ENCODE results near the gene TELO2. TPM values are rescaled to one million over a fixed set of nuclear protein-coding genes. Genes with fewer than 3 reads are reported as not detected.

Gene TELO2
- total RNA-seq, 4 donors from 2014 or later = 17.0 to 29.3 (median 21.4) TPM

GRCh38 chr16:1534021-1535020, 41.2 kb downstream of the TELO2 start:
- Histone ChIP-seq H3K36me3 (peaks cover under 1 to 29% (median 10%) of the 10 kb centered on the region in 3 donors), H3K27ac (peak overlapping the region; percentile 81 to 92 (median 88)), H3K4me3 (peak overlapping the region; percentile 43 to 73 (median 60)), H3K27me3 (no peaks in the 10 kb centered on the region), H3K9me3 (no peaks in the 10 kb centered on the region), H3K4me1 (peaks cover 31 to 78% (median 47%) of the 10 kb centered on the region in 3 donors)
- TF ChIP-seq CTCF (IDR thresholded peaks at IDR 0.05) (no peak), POLR2A (IDR thresholded peaks at IDR 0.05) (no peak)
- WGBS, 2 donors = 68 to 82% methylated on average over 9 to 10 of the region's 57 CpGs
- no peak for DNase-seq
- intact Hi-C loops (cut with DNase I) = no loop called here

- no peak for TF ChIP-seq POLR2A (IDR thresholded peaks at IDR 0.05)
- no peak for TF ChIP-seq CTCF (IDR thresholded peaks at IDR 0.05)
- intact Hi-C loops (cut with DNase I) = no loop called here
- 73 to 75% methylated on average over 18 to 24 of the region's 39 CpGs for WGBS, 2 donors
- peak overlapping the region; percentile 43 to 73 (median 60) for H3K4me3 ChIP-seq
- no peaks in the 10 kb centered on the region for H3K27me3 ChIP-seq
- peak overlapping the region; percentile 64 to 90 (median 84) for H3K27ac ChIP-seq
- peaks cover 7 to 41% (median 10%) of the 10 kb centered on the region in 3 donors for H3K36me3 ChIP-seq
- H3K9me3 ChIP-seq = no peaks in the 10 kb centered on the region
- DNase-seq = no peak
- peaks cover 21 to 73% (median 38%) of the 10 kb centered on the region in 3 donors for H3K4me1 ChIP-seq
These were observed 42.5 kb downstream of the TELO2 start for GRCh38 chr16:1535391-1536291.

GRCh38 chr16:1536601-1537000, 43.4 kb downstream of the TELO2 start:
- DNase-seq = no peak
- intact Hi-C loops (cut with DNase I) = no loop called here
- H3K27ac ChIP-seq = peak overlapping the region in 3 of 4 donors; percentile 5 to 90 (median 87)
- no peaks in the 10 kb centered on the region for H3K27me3 ChIP-seq
- TF ChIP-seq POLR2A (IDR thresholded peaks at IDR 0.05) (no peak), CTCF (IDR thresholded peaks at IDR 0.05) (no peak)
- H3K36me3 ChIP-seq = peaks cover 7 to 51% (median 10%) of the 10 kb centered on the region in 3 donors
- peaks cover 11 to 73% (median 28%) of the 10 kb centered on the region in 3 donors for H3K4me1 ChIP-seq
- peak overlapping the region in 3 of 4 donors; percentile 54 to 73 (median 65) for H3K4me3 ChIP-seq
- H3K9me3 ChIP-seq = no peaks in the 10 kb centered on the region
- 59 to 76% methylated on average over 9 to 11 of the region's 13 CpGs for WGBS, 2 donors

GRCh38 chr16:1537138-1537577, 44.0 kb downstream of the TELO2 start:
- 85 to 87% methylated on average over 7 to 16 of the region's 27 CpGs for WGBS, 2 donors
- H3K4me3 ChIP-seq = peak overlapping the region in 2 of 4 donors; percentile 54 to 73
- no peaks in the 10 kb centered on the region for H3K9me3 ChIP-seq
- intact Hi-C loops (cut with DNase I) = no loop called here
- H3K36me3 ChIP-seq = peaks cover 7 to 56% (median 10%) of the 10 kb centered on the region in 3 donors
- H3K4me1 ChIP-seq = peaks cover 7 to 73% (median 23%) of the 10 kb centered on the region in 3 donors
- H3K27ac ChIP-seq = peak overlapping the region in 3 of 4 donors; percentile 5 to 90 (median 87)
- TF ChIP-seq POLR2A (IDR thresholded peaks at IDR 0.05) = no peak
- no peak for TF ChIP-seq CTCF (IDR thresholded peaks at IDR 0.05)
- no peaks in the 10 kb centered on the region for H3K27me3 ChIP-seq
- no peak for DNase-seq

Measured in esophagus squamous epithelium (tissue), 5 donors.